SK-N-SH treated with all-trans-retinoic acid at 6 μM for 48 hours (cell line): ENCODE data around the gene TAS2R60.

ENCODE experiments used
- RARB ChIP-seq: fragments of 250-450 bp; sonication (Bioruptor Pico); IDR thresholded peaks from 2 replicates; pipeline ENCODE4 v1.8.0; 2021; ENCODE audit warnings: mild to moderate bottlenecking, moderate library complexity
- TOX ChIP-seq: fragments of 250-450 bp; sonication (Bioruptor Pico); IDR thresholded peaks from 2 replicates; pipeline ENCODE4 v1.8.0; 2021; ENCODE audit warnings: mild to moderate bottlenecking, moderate library complexity, borderline replicate concordance
- ZFP30 ChIP-seq: fragments of 450-650 bp; formaldehyde crosslinking; IDR thresholded peaks from 2 replicates; pipeline ENCODE4 v1.5.0; 2022; ENCODE audit warnings: mild to moderate bottlenecking, moderate library complexity
- TF ChIP-seq, protein P1 (sequence below): fragments of 250-450 bp; sonication (Bioruptor Pico); IDR thresholded peaks from 2 replicates; pipeline ENCODE4 v1.8.0; 2020; ENCODE audit warnings: mild to moderate bottlenecking, moderate library complexity, borderline replicate concordance
- TF ChIP-seq, protein P2 (sequence below): fragments of 250-450 bp; sonication (Bioruptor Pico); IDR thresholded peaks from 2 replicates; pipeline ENCODE4 v1.5.1; 2020; ENCODE audit warnings: low read depth, mild to moderate bottlenecking, moderate library complexity

DNA sequence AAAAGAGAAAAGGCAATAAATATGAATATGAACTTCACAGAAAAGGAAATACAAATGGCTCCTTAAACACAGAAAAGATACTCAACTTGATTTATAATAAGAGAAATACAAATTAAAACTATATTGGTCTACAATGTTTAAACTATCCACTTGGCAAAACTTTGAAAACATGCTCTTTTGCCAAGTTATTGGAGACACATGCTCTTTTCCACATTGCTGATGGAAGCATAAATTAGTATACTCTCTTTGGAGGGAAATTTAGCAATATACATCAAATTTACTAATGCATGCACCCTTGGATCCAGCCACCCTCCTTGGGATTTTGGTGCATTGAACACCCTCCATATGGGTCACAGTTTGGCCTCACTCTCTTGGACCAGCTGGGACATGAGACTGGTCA lies 7.9 kb downstream of the TAS2R60 start:
- TF ChIP-seq RARB (CRISPR knock-in tag) (no peak), ZFP30 (CRISPR knock-in tag) (no peak), TOX (CRISPR knock-in tag) (no peak)
- TF ChIP-seq, protein P1, sequence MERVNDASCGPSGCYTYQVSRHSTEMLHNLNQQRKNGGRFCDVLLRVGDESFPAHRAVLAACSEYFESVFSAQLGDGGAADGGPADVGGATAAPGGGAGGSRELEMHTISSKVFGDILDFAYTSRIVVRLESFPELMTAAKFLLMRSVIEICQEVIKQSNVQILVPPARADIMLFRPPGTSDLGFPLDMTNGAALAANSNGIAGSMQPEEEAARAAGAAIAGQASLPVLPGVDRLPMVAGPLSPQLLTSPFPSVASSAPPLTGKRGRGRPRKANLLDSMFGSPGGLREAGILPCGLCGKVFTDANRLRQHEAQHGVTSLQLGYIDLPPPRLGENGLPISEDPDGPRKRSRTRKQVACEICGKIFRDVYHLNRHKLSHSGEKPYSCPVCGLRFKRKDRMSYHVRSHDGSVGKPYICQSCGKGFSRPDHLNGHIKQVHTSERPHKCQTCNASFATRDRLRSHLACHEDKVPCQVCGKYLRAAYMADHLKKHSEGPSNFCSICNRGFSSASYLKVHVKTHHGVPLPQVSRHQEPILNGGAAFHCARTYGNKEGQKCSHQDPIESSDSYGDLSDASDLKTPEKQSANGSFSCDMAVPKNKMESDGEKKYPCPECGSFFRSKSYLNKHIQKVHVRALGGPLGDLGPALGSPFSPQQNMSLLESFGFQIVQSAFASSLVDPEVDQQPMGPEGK (CRISPR knock-in tag), result no peak
- TF ChIP-seq, protein P2, sequence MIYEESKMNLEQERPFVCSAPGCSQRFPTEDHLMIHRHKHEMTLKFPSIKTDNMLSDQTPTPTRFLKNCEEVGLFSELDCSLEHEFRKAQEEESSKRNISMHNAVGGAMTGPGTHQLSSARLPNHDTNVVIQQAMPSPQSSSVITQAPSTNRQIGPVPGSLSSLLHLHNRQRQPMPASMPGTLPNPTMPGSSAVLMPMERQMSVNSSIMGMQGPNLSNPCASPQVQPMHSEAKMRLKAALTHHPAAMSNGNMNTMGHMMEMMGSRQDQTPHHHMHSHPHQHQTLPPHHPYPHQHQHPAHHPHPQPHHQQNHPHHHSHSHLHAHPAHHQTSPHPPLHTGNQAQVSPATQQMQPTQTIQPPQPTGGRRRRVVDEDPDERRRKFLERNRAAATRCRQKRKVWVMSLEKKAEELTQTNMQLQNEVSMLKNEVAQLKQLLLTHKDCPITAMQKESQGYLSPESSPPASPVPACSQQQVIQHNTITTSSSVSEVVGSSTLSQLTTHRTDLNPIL (CRISPR knock-in tag), result no peak
